T1000 (cell line): ENCODE data around the gene PIR.

Experiments
- DNase-seq: peaks from one replicate; lab custom pipeline; 2025; ENCODE audit warnings: mixed read lengths; lab: John Stamatoyannopoulos, UW

Gene PIR

DNA sequence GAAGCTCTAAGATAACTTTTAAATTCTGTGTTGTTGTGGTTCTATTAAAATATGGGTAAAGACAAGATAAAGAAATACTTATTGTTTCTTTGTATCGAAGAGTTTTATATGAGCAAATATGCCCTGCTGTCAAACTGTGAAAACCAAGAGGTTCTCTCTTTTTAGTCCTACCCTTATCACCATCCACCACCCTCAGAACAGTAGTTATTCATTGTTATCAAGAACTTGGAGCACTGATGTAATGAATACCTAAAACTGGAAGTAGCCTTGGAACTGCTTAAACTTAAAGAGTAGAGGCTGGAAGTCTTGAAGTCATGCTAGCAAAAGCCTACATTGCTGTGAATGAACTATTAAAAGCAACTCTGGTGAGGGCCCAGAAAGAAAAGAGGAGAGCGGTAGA lies 9.2 kb downstream of the PIR start:
- DNase-seq, result no peak

GRCh38 chrX:15475486-15475885 lies 17.6 kb downstream of the PIR start:
- no peak for DNase-seq

GRCh38 chrX:15475021-15475420 lies 18.1 kb downstream of the PIR start:
- DNase-seq, result no peak

GRCh38 chrX:15474028-15474427 lies 19.1 kb downstream of the PIR start:
- DNase-seq, result no peak

DNA sequence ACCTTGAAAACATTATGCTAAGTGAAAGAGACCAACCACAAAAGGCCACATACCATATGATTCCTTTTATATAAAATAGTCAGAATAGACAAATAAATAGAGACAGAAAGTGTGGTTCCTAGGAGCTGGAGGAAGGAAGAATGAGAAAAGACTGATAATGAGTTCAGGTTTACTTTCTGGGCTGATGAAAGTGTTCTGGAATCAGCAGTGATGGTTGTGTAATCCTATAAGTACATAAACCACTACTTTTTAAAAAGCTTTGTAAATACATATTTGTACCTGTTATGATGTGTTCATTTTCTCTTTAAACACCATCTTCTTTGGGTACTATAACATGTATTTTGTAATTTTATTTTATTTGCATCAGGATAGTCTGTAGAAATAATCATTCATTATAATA lies 20.6 kb downstream of the PIR start:
- no peak for DNase-seq

- no peak for DNase-seq
These were observed 22.1 kb downstream of the PIR start for GRCh38 chrX:15471028-15471427.

DNA sequence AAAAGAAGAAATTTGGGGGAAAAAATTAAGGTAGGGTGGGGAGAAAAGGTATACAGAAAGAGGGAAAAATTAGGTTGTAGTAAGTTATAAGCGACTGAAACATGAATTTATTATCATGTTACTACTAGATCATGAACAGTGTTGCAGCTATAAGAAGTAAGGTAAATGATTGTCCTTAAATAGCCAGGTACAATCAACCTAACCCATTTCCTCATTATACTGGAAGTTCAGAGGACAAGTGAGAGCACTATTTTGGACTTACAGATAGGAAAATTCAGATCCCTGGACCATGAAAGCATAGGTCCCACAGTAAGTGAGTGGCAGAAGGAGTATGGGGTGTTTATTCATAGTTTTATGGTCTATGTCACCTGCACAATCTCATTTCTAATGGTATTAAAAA lies 23.5 kb downstream of the PIR start:
- DNase-seq, result no peak

- DNase-seq, result no peak
These were observed 25.1 kb downstream of the PIR start for GRCh38 chrX:15468036-15468435.

GRCh38 chrX:15465896-15466651 lies 27.1 kb downstream of the PIR start:
- DNase-seq, result no peak

DNA sequence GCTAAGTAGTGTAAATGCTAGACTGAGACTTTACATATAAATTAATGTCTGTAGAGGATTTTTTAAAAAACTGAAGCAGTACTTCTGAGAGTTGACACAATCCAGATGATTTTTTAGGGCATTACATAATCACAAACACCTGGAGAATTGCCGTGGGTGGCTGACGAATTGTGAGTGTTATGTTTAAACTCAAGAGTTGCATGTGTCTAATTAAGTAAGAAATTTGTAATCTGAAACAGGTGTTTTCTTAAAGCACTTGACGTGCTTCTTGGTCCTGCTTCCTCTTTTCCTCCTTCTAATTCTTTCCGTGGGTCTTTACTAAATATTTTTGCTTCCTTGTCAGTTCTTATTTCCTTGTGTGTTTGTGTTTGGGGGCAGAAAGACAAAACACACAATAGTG lies 27.8 kb downstream of the PIR start:
- DNase-seq, result no peak

- DNase-seq, result no peak
These were observed 28.4 kb downstream of the PIR start for GRCh38 chrX:15464704-15465103.

DNA sequence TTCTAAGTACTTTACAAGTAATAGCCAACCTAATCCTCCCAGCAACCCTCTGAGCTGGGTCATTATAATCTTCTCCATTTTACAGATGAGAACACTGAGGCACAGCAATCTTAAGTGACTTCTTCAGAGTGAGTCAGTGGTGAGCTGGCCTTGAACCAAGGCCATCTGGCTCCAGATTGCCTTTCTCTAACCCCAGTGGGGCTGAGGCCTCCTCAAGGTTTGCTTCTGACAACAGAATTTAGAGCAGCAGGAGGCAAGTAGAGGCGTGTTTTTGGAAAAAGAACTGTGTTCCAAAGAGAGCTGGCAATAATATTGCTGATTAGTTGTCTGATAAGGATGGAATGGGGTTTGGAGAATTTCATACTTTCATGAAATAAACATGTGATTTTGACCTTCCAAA lies 41.2 kb downstream of the PIR start:
- DNase-seq, result no peak

- no peak for DNase-seq
These were observed 45.0 kb downstream of the PIR start for GRCh38 chrX:15448010-15448639.

GRCh38 chrX:15441464-15441863 lies 51.7 kb downstream of the PIR start:
- DNase-seq, result no peak

GRCh38 chrX:15438332-15438731 lies 54.8 kb downstream of the PIR start:
- no peak for DNase-seq

DNA sequence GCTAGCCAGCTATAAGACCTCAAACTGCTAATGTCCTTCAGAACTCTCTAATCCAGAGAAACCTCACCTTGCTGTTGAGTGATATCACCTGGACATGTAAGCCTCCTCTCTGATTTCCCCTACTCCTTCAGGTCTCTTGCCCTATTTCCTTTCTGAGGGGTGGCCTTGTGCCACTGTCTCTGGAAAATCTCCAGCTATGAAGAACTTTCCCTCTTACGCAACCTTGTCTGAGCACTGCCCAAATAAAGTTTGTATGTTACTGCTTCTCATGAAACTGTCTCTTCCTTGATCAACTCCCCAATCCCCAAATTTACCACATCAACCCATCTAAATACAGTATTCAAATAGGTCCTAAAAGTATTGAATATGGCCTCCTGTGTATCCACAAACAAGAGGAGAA lies 55.4 kb downstream of the PIR start:
- DNase-seq, result no peak

DNA sequence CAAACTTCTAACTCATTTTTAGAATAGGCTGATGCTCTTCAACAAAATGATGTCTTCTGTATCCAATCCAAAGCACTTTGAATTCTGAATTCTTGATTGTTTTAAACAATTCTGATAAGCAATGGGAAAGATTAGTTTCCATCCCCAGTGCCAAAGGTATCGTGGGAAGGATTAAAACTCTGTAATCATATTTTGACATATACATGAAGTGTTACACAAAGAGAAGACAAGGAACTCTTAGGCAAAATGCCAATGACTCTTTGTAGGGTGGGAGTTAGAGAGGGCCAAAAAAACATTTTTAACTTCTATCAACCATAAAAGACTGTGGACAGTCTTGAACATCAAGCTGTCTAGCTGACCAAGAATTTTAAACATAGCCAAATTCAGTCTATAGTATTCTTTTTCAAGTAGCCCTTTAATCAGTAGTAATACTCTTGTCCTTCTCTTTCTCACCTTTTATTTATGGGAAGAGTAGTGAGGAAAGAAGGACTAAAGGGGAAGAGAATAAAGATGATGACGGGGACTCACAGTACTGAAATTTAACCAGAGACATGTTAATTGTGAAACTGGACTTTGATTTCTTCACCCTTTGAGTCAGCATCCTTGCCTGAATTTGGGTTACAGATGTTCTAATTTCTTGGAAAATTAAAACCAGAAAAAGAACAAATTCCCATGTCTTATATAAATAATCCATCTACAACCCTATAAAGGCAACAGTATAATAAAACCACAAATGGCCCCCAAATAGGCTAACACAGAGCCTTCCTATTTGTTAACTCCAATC lies 57.1 kb downstream of the PIR start:
- no peak for DNase-seq

- DNase-seq, result no peak
These were observed 58.9 kb downstream of the PIR start for GRCh38 chrX:15434205-15434604.

DNA sequence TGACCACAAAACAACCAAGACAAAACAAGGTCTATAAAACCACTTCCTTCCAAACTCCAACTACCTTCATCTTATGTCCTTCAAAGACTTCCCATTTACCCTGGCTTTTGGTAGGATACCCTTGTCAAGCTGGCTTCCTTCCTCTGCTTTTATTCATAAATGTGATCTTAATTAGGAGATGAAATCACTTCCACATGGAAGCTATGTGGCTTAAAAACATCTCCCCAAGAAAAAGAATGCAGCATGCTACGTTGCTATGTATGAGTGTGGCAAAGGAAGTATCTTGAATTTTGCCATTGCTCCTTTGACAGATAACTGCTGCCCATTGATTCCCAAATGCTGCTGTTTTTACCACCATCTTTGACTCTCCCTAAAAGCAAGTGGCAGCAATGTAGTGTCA lies 62.5 kb downstream of the PIR start:
- DNase-seq, result no peak

GRCh38 chrX:15430076-15430475 lies 63.1 kb downstream of the PIR start:
- no peak for DNase-seq

GRCh38 chrX:15425024-15425423 lies 68.1 kb downstream of the PIR start:
- DNase-seq, result no peak

DNA sequence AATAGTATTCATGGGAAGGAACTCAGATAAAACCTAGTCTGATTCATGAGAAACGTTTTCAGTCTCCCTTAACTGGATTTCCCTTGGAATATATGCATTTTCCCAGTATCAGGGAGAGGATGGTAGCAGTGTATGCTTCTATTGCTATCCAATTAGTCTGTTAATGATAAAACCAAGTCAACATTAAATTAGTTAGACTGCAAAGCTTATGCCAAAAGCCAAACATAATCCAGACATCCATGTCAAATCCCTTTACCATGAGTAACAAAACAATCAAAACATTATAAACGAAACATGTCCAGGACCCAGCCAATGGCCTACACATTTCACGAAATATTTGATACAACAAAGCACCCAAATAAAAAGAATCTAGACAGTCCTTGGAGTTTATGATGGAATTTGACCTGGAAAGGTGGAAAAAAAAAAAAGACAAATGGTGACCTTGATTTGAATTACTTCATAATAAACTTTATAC lies 74.4 kb downstream of the PIR start:
- no peak for DNase-seq
